Kidney epithelial cell (primary cell): Measurements from ENCODE around the gene CEP152. TPM values are rescaled to one million over a fixed set of nuclear protein-coding genes. Genes with fewer than 3 reads are reported as not detected.

Experiments
- DNase-seq: peaks from one replicate; pipeline ENCODE4 v3.0.0-alpha.2; 2010; ENCODE audit warnings: low read depth
- H3K27me3 ChIP-seq: 2 replicates; pipeline ENCODE4 v1.6.0; 2011; ENCODE audit warnings: low read length; ENCODE audit not compliant: control insufficient read depth, insufficient read depth
- H3K36me3 ChIP-seq: 2 replicates; pipeline ENCODE4 v1.5.1; 2011; ENCODE audit warnings: low read length; ENCODE audit not compliant: control insufficient read depth, insufficient read depth
- H3K4me3 ChIP-seq: 2 replicates; pipeline ENCODE4 v1.5.1; 2011; ENCODE audit warnings: low read depth, mild to moderate bottlenecking, control low read depth, low read length
- total RNA-seq: library from RNA; depleted of rRNA; stranded (reverse); fragments of >200 nt; gene quantifications from 2 replicates; pipeline ENCODE4 v1.2.3, GENCODE V29; 2015
- TF ChIP-seq, protein P1 (sequence below): IDR thresholded peaks from 2 replicates; pipeline ENCODE4 v1.5.1; 2011; ENCODE audit warnings: mild to moderate bottlenecking, moderate library complexity, low read length, control low read depth, inconsistent platforms; ENCODE audit not compliant: insufficient read depth, poor library complexity, severe bottlenecking

CEP152 gene
- total RNA-seq, 1 donor from 2014 or later: 3.2 TPM

DNA sequence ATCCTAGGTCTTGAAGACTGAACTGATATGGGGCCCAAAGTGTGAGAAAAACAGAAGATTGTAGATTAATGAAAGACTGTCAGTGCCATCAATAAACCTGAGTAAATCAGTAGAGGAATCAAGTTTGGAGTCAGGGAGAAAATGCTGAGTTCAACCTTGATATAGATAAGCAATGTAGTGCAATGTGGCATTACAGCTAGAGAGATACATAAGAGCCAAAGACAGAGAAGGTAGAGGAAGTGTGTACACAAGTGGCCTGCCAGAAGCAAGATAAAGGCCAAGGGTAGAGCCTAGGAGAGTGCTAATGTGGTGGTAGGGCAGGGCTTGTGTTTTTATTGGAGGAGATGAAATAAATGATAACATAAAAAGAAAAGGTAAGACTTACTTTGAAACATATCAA, 41.1 kb upstream of the CEP152 start:
- no peak for DNase-seq
- H3K27me3 ChIP-seq: no peaks in the 10 kb centered on the region
- no peak overlapping the region for H3K4me3 ChIP-seq
- H3K36me3 ChIP-seq: no peaks in the 10 kb centered on the region
- TF ChIP-seq, protein P1, sequence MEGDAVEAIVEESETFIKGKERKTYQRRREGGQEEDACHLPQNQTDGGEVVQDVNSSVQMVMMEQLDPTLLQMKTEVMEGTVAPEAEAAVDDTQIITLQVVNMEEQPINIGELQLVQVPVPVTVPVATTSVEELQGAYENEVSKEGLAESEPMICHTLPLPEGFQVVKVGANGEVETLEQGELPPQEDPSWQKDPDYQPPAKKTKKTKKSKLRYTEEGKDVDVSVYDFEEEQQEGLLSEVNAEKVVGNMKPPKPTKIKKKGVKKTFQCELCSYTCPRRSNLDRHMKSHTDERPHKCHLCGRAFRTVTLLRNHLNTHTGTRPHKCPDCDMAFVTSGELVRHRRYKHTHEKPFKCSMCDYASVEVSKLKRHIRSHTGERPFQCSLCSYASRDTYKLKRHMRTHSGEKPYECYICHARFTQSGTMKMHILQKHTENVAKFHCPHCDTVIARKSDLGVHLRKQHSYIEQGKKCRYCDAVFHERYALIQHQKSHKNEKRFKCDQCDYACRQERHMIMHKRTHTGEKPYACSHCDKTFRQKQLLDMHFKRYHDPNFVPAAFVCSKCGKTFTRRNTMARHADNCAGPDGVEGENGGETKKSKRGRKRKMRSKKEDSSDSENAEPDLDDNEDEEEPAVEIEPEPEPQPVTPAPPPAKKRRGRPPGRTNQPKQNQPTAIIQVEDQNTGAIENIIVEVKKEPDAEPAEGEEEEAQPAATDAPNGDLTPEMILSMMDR: no peak

DNA sequence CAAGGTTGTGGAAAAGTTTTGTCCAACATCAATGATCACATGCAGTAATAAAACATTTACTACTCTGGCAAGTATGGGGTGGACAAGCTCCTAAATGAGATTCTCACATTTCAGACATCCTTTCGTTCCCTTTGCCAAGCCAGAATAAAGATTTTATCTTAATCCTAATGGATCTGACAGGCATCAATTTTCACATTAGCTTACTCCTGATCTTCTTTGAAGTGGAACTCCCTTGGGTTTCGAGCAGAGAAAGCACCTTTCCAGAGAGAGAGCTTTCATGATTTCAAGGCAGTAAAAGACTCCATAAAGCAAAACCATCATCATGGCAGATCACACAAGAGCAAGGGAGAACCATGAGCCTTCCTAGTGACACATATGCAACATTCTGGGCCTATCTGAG, 39.8 kb upstream of the CEP152 start:
- TF ChIP-seq, protein P1: no peak
- Histone ChIP-seq H3K4me3 (no peak overlapping the region), H3K27me3 (no peaks in the 10 kb centered on the region), H3K36me3 (no peaks in the 10 kb centered on the region)
- DNase-seq: no peak

DNA sequence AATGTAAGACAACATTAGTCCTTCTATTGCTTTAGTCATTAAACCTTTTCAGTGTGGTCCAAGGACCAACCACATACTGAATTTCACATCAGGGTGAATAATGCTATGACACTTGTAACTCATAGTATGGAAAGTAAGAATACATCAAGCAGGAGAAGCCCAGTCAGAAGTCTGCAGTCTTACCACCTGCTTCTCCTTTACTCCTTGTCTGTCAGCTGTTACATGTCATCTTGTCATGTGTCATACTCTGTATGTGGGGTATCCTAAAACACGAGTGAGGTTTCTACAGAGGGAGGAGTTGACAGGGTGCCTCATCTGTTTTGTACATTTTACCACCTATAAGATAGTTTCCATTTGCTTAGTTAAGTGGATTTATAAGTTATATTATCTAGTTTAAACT, 34.3 kb upstream of the CEP152 start:
- Histone ChIP-seq H3K36me3 (no peaks in the 10 kb centered on the region), H3K4me3 (no peak overlapping the region), H3K27me3 (no peaks in the 10 kb centered on the region)
- TF ChIP-seq, protein P1: no peak
- no peak for DNase-seq

DNA sequence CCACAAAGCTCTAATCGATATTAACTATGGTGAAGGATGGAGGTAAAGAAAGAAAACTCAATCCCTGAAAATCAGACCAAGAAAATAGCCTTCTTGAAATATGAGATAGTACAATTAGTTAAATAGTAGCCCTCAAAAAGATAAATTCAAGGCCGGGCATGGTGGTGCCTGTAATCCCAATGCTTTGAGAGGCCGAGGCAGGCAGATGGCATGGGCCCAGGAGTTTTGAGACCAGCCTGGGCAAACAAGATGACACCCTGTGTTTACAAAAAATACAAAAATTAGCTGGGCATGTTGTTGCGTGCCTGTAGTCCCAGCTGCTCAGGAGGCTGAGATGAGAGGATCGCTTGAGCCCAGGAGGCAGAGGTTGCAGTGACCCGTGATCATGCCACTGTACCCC, 31.6 kb upstream of the CEP152 start:
- H3K36me3 ChIP-seq: no peaks in the 10 kb centered on the region
- H3K27me3 ChIP-seq: no peaks in the 10 kb centered on the region
- no peak for DNase-seq

DNA sequence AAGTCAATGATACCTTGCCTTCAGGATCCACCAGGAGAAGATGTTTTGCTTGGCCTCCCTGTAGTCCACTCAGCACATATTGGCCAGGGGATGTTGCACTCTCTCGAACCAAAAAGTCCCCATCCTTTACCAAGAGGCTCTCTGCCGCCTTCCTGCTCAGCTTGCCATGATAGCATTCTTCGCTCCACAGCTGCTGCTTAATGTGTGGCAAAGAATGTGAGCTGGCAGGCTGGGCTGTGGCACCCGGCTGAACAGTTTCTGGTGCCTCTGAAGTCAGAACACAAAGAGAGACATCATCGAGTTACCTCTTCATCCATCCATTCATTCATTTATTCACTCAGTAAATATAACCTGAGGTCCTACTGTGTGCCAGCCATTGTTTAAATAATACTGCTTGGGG, 23.9 kb upstream of the CEP152 start:
- TF ChIP-seq, protein P1: no peak
- H3K36me3 ChIP-seq: no peaks in the 10 kb centered on the region
- H3K27me3 ChIP-seq: no peaks in the 10 kb centered on the region
- DNase-seq: no peak
- H3K4me3 ChIP-seq: no peak overlapping the region

More for the DNA sequence above, 31.6 kb upstream of the CEP152 start:
- TF ChIP-seq, protein P1: no peak
- H3K4me3 ChIP-seq: no peak overlapping the region

DNA sequence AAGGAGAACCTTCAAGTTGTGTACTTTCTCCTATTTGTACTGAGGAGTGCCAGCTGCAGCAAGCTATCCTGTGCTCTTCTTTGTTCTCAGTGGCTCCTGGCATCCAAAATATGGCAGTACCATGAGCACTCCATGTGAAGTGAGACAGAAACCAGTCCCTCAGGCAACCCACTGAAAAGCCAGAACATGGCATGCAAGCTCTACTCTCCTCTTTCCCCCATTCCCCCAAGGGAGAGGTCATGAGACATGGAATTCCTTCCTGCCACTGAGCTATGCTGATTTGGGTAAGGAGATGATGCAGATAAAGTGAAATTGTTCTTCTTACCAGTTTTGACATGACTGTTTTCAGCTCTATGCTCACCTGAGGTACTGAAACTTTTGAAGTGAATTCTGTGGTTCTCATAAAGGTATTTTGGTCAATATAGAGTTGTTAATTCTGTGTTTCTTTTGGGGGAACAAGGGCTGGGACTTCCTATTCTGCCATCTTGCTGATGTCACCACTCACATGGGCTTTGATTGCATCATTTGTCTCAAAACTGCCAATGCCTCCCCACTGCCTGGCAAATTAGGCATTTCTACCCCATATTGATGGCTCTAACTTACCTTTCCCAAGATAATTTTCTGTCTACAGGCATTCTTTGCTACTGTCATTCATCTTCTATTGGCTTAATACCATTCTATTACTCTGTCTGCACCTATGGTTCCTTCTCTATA, 22.8 kb upstream of the CEP152 start:
- no peak overlapping the region for H3K4me3 ChIP-seq
- H3K36me3 ChIP-seq: no peaks in the 10 kb centered on the region
- DNase-seq: no peak
- TF ChIP-seq, protein P1: no peak
- no peaks in the 10 kb centered on the region for H3K27me3 ChIP-seq
